LoVo (cell line): ENCODE results near the gene TRAPPC4.
A peak's percentile ranks its signal among the peaks of the same experiment; 100 is the strongest.
"Not testable (repeated sequence)": the region's sequence is repeated elsewhere in the genome, so short reads cannot be mapped to it uniquely, and the experiment has no call there.

Experiments
- DNase-seq: peaks from one replicate; pipeline ENCODE4 v3.0.0-alpha.2; 2016; ENCODE audit warnings: low spot score

The TRAPPC4 gene

GRCh38 chr11:119018074-119018938 lies at the start of gene TRAPPC4, which contains the start of gene RPS25:
Gene TRAPPC4, plus strand, starts transcription at chr11:119018766. Its CDS starts 30 bp downstream, at chr11:119018796.
Gene RPS25, minus strand, starts transcription at chr11:119018343. Its CDS starts 59 bp downstream, at chr11:119018284.
- peak; percentile 98 for DNase-seq

DNA sequence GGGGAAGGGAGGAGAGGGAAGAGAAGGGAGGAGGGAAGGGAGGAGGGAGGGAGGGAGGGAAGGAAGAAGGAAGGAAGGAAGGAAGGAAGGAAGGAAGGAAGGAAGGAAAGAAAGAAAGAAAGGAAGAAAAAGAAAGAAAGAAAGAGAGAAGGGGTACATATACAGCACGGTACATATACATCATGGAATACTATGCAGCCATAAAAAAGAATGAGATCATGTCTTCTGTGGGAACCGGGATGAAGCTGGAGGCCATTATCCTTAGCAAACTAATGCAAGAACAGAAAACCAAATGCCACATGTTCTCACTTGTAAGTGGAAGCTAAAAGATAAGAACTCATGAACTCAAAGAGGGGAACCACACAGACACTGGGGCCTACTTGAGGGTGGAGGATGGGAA lies 49.1 kb upstream of the TRAPPC4 start:
- not testable (repeated sequence) for DNase-seq

DNA sequence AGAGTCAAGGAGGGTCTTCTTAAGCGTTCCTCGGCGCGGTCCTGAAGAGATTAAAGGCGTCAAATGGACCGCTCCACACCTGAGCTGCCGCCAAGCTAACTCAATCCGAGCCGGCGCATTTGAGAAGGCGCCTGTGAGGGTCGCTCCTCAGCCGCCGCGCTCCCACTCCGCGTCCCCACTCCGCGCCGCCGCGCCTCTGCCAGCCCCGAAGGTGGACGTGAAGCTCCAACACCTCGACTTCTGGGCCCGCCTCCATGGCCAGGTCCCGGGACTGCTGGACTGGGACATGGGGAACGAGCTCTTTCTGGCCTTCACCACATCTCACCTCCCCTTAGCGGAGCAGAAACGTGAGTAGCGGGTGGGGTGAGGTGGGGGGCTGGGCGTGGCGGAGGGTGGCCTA lies 46.9 kb upstream of the TRAPPC4 start, which contains the start of gene FOXR1:
Gene FOXR1 (plus strand): TSS at position 116 of the 400 bp plus-strand sequence. CDS start 171 bp downstream, at position 287.
- DNase-seq, result no peak

- DNase-seq, result no peak
Observed at GRCh38 chr11:118973985-118974384, 44.6 kb upstream of the TRAPPC4 start.

GRCh38 chr11:118975771-118976709 lies 42.5 kb upstream of the TRAPPC4 start:
- DNase-seq, result peak; percentile 15

DNA sequence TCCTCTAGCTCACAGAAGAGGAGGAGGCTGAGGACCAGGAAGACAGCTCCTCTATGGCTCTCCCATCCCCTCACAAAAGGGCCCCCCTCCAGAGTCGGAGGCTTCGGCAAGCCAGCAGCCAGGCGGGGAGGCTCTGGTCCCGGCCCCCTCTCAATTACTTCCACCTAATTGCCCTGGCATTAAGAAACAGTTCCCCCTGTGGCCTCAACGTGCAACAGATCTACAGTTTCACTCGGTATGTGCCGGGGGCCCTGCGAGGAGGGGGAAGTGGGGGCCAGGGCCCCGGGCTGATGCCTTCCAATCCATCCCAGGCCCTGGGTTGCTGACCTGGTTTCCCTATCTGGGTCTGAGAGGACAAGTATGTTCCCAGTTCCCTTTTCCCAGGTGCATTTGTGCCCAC lies 39.1 kb upstream of the TRAPPC4 start:
- no peak for DNase-seq

GRCh38 chr11:118980191-118980881 lies 38.2 kb upstream of the TRAPPC4 start:
- no peak for DNase-seq

DNA sequence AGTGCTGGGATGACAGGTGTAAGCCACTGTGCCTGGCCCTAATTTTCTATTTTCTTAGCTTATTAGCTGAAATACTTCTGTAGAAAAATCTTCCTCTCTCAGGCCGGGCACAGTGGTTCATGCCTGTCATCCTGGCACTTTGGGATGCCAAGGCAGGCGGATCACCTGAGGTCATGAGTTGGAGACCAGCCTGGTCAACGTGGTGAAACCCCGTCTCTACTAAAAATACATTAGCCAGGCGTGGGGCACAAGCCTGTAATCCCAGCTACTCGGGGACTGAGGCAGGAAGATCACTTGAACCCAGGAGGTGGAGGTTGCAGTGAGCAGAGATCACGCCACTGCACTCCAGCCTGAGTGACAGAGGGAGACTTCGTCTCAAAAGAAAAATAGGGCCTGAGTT lies 34.2 kb upstream of the TRAPPC4 start:
- DNase-seq, result not testable (repeated sequence)

- DNase-seq, result no peak
Observed at GRCh38 chr11:118984825-118985224, 33.7 kb upstream of the TRAPPC4 start.

DNA sequence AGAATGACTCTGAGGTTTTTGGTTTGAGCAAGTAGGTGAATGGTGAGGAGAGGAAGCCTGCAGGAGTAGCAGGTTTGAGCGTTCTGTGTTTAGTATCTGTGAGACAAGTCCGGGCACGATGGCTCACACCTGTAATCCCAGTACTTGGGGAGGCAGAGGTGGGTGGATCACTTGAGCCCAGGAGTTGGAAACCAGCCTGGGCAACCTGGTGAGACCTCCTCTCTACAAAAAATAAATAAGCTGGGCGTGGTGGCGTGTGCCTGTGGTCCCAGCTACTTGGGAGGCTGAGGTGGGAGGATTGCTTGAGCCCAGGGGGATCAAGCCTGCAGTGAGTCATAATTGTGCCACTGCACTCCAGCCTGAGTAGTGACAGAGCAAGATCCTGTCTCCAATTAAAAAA lies 30.3 kb upstream of the TRAPPC4 start:
- DNase-seq, result peak; percentile 15

- DNase-seq, result not testable (repeated sequence)
Observed at GRCh38 chr11:118991486-118992038, 27.0 kb upstream of the TRAPPC4 start.

DNA sequence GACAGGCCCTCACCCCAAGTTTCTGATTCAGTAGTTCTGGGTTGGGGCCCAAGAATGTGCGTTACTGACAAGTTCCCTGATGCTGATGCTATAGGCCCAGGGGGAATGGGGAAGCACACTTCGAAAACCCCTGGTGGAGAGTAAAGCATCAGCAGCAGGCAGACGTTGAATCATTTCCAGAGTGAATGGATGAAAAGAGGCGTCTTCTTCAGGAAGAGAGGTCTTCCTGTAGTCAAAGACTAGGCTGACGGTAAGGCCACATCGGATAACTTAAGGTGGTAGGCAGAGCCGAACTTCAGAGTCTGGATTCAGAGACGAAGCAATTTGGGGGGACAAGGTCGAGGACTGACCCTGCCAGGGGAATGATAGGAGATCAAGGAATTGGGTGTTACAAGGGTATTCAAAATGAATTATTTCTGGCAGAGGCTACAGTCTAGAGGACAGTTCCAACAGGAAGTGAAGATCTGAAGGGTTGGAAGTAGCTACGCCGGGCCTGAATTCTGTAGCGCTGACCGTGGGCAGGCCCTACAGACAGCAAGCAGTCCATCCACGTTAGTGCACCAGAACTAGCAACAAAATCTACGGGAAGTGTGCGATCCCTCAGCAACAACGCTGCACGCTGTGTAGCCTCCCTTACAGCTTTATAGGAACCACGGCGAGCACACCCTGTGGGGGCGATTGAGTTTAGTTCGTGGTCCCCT lies 21.5 kb upstream of the TRAPPC4 start:
- no peak for DNase-seq

- peak; percentile 95 for DNase-seq
Observed at GRCh38 chr11:118997627-118998387, 20.8 kb upstream of the TRAPPC4 start, which contains the start of gene CENATAC. Gene CENATAC, plus strand, starts transcription at chr11:118998138. Its CDS starts 60 bp downstream, at chr11:118998198.

DNA sequence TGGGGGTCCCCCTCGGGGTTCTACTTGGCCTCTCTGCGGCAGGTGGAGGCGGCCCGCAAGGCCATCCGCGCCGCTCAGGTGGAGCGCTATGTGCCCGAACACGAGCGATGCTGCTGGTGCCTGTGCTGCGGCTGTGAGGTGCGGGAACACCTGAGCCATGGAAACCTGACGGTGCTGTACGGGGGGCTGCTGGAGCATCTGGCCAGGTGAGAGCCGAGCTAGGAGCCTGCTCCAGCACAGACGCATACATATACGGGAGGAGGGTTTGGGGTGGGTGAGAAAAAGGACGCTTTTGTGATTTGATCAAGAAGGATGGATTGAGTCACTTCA lies 20.2 kb upstream of the TRAPPC4 start:
- DNase-seq, result no peak

DNA sequence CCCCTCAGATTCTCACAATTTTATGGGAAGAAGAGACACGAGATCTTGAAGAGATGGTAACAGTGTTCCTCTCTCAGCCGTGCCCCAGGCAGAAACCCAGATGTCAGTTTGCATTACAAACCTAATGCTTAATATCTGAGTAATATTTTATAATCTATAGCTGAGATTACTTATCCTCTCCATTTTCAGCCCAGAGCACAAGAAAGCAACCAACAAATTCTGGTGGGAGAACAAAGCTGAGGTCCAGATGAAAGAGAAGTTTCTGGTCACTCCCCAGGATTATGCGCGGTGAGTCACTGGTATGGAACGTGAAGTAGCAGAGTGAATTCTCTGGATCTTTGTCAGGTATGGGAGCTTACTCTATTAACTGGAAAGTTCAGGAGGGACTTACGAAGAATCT lies 19.7 kb upstream of the TRAPPC4 start:
- peak; percentile 84 for DNase-seq

DNA sequence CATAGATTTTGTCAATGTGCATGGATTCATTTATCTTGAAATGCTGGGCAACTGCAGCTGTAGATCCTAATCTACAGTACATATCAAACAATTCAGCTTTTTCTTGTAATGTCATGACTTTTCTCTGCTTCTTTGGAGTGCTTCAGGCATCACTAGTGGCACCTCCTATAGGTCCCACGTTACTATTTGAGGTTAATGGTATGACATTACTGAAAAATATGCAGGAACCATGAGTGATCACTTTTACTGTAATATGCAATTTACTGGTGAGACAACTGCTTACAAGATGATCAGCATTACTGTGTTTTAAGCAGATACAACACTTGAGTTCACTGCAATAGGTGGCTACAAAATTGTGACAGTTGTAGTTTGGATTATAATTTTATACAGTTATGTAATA lies 17.7 kb upstream of the TRAPPC4 start:
- DNase-seq, result no peak

DNA sequence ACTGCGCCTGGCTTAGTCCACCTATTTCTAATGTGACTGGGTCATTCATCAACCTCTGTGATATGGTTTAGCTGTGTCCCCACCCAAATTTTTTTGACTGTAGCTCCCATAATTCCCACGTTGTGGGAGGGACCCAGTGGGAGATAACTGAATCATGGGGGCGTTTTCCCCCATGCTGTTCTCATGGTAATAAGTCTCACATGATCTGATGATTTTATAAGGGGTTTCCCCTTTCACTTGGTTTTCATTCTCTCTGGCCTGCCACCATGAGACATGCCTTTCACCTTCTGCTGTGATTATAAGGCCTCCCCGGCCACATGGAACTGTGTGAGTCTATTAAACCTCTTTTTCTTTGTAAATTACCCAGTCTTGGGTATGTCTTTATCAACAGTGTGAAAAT lies 11.9 kb upstream of the TRAPPC4 start:
- DNase-seq, result no peak

DNA sequence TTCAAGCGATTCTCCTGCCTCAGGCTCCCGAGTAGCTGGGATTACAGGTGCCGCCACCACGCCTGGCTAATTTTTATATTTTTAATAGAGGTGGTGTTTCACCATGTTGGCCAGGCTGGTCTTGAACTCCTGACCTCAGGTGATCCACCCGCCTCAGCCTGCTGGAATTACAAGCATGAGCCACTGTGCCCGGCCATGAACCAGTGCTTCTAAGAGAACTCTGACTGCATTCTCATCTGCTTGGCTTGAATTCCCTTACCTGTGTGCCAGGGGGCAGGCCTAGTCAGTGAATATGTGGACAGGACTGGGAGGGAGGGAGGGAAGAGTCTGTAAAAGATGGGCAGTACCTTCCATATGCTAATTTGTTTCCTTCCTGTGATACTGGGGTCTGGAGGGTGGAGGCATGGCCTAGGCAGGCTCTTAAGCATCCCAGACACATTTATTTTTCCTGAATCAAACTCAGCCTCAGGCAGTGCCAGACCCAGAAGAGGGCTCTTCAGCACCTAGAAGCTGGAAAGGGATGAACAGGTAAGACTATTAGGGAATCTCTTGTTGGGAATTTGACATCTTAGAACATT lies 7.0 kb upstream of the TRAPPC4 start:
- DNase-seq, result no peak

DNA sequence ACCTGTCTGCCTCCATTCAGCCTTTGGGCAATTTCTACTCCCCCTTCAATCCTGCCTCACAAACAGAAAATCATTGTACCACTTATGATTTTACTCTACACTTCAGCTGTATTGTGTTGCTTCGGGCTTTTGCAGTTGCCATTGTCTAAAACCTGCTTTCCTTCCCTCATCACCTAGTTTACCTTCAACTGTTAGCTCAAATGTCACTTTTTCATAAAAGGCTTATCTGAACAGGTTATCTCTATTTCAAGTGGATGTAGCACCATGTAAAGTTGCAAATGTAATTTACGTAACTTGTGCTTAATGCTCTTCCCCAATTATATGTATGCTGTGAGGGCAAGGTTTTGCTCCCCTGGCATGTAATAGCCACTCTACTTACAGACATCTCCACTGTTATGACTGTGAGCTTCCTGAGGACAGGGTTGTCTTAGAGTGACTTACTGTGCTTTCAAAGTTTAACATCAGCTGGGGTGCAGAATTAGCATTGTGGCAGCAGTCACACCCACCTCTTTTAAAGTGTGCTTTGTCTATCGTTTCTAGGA lies 5.9 kb upstream of the TRAPPC4 start:
- no peak for DNase-seq
